GM19324 (cell line): ENCODE data around the gene PHOX2A.

Experiments
- ATAC-seq: cut with Tn5 transposase; IDR thresholded peaks from one replicate; pipeline ENCODE4 v1.9.1; 2021; ENCODE audit warnings: mild to moderate bottlenecking, moderate library complexity; ENCODE audit not compliant: unreplicated experiment, low FRiP score

The PHOX2A gene

DNA sequence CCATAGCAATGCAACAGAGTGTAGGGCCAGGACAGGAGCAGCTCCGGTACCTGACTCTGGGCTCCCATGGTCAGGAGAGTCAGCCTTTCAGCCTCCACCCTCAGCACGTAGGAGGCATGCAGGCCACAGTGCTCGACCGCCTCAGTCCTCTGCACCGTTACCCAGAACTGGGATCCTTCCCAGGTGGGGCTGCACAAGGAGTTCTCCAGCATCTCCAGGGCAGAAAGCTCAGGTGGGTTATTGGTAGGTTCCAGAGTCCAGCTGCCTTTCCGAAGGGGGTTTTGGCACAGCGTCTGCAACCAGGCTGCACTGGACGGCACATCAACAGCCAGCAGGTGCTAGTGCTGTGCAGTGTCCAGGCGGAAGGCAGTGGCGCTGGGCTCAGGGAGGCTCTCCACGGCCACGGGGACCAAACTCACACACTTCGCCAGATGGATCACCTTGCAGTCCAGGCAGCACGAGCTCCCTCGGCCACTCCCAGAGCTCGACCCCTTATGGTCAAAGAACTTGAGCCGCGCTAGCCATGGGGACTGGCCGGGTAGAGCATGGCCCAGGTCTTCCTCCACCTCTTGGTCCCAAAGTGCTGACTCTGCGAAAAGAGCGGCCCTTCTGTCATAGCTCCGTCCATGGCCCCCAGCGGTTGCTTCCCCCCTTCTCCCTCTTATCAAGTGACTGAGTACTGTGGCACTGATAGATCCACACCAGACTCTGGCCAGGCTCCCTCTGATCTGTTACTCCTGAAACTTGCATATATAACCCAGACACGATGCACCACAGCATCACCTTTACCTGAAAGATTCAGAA, 6.9 kb upstream of the PHOX2A start:
- no peak for ATAC-seq

DNA sequence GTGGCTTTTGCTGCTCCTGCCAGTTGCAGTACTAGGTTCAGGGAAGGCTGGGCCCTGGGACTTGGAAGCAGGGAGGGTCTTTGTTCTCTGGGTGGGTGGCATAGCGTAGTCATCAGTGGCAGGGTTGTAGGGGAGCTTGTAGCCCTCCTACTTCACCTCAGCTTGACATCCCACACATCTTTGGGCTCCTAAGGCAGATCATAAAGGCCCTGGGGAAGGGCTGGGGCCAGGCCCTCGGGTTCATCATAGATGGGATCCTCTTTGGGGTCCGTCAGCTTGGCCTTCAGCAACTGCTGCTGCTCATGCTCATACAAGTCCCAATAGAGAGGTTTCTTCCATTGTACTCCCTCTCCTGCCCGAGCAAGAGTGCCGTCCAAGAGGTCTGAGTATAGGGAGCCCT, 6.0 kb upstream of the PHOX2A start:
- ATAC-seq = no peak

DNA sequence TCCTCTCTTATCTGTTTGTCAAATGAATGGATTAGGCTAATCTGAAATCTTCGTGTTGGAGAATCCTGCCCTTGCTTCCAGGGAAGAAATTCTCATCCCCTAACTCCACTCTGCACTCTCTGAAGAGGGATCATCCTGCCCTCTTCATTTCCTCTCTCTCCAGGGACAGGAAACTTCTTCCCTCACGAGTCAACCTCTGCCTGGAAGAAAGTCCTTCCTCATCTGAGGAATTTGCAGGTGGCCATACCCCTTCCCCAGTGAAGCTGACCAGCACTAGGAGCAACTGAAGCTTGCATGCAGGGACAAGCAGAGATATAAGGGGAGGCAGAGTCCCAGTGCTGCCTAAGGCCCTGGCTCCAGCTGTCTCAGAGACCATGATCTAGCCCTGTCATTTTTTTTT, 3.6 kb upstream of the PHOX2A start:
- ATAC-seq = no peak

DNA sequence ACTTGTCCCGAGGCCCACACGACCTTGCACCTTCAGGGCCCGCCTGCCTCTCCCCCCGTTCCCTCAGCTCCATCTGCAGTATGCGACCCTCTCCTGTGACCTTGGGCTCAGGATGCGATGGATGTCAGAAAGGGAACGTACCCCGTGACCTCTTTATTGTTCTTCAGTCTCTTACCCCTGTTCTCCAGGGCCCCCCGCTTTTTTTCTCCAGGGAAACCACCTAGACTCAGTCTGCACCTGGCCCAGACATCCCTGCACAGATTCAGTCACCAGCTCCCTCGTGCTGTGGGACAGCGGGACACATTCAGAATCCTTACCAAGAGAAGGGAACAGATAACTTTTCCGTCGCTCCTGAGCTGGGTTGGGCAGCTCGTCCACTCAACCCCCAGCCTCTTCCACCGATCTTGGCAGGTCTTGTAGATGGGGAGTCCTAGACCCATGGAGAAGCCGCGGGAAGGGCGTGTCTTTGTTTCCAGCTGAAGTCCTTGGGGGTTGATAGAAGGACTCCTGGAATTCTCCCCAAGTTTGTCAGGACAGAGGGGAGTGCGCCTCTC, 1.4 kb upstream of the PHOX2A start:
- no peak for ATAC-seq

DNA sequence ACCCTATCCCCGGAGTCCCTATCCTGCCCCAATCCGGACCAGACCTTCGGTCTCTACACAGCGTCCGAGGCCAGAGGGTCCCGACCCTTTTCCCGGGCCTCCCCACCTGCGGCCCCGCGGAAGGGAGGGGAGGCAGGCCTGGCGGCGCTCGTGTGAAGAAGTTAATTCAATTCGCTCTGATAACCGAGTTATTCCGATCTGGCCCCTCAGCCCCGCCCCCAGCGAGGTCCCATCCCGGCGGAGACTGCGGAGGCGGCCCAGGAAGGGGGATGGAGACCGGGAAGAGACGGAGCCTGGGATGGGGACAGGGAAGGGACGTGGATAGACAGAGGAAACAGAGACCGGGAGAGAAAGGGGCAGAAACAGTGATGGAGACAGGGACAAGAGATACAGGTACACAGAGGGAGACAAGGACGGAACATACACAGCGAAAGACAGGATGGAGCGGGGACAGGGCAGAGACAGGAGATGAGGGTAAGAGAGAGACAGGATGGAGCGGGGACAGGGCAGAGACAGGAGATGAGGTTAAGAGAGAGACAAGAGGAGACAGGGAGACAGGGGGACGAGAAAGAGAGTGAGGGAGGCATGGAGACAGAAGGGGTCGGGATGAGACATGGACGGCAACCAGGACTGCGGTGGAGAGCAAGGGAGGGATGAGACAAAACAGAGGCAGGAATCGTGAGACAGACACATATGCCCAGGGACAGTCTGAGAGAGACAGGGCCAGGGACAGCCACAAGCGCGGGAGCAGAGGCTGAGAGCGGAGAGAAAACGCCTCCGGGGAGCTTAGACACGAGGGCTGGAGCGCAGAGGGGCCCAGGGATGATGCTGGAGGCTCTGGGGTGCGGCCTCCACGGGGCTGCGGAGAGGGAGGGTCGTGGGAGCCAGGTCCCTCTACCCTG, 636 bp upstream of the PHOX2A start:
- no peak for ATAC-seq

DNA sequence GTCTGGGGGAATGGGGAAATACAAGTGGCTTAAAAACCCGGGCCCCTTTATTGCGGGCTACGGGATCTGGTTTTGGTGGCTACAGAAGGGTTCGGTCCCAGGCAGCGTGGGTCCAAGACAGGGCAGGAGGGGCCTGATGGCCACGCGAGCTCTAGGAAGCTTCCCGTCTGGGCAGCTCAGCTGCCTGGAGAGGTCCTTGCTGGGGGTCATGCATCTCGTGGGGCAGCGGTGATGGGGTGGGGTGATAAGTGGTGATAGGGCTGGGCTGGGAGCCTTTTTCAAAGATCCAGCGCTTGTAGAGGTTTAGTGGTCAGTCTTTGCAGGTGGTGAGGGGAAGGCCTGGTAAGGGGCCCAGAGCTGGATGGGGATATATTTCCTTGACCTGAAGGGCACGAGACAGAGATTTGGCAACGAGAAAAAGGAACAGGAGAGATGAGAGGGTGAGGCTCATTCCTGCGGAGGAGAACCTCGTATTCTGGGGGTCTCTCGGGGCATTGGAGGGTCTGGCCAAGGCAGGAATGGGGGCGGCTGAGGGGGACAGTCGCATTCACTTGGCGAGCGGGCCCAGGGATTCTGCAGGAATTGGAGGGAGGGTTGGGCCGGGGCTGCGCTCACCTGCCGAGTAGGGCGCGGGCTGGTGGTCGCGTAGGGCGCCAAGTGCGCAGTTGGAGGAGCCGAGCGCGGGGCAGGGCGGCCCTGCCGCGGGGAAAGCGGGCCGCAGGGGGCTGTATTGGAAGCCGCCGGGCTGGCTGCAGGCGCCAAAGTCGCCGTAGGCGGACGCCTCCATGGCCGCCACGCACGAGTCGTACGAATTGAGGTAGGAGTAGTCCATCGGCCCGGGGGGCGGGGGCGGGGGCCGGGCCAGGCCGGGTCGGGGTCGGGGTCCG, 560 bp downstream of the PHOX2A start:
- no peak for ATAC-seq

DNA sequence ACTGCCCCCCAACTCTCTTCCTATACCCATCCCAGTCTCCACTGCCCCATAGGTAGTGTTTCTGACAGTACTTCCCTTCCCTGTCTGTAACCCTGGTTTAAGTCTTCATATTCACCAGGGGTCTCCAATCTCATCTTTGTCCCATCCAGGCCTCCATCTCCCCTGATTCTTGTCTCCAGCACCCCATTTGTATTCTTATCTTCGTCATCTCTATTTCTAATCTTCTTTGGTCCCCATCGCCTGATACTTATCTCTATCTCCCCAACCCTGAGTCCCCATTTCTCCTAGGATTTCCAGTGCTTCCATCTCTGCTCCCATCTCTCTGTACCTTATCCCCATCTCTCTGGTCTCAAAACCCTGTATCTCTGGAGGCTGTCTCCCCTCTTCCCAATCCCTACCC, 1.8 kb downstream of the PHOX2A start:
- ATAC-seq = no peak

DNA sequence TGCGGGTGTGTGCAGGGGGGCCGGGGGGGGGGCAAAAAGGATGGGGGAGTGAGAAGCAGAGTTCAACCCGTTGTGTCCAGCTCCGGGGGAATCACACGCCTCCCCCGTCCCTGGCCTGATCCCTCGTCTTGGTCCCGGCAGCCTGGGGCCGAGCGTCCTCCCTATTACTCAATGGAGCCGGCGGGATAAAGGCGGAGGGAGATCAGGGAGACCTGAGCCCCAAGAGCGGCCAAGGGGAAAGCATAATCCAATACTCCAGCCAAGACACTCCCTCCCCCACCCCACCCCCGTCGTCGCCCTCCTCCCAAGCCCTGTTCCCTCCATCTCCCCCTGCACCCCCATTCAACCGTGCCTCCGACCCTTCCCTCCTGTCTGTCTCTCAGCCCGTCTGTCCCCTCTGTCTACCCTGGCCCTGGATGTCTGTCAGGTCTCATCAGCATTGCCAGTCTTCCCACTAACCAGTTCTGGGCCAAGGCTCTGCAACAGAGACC, 2.6 kb downstream of the PHOX2A start:
- no peak for ATAC-seq

DNA sequence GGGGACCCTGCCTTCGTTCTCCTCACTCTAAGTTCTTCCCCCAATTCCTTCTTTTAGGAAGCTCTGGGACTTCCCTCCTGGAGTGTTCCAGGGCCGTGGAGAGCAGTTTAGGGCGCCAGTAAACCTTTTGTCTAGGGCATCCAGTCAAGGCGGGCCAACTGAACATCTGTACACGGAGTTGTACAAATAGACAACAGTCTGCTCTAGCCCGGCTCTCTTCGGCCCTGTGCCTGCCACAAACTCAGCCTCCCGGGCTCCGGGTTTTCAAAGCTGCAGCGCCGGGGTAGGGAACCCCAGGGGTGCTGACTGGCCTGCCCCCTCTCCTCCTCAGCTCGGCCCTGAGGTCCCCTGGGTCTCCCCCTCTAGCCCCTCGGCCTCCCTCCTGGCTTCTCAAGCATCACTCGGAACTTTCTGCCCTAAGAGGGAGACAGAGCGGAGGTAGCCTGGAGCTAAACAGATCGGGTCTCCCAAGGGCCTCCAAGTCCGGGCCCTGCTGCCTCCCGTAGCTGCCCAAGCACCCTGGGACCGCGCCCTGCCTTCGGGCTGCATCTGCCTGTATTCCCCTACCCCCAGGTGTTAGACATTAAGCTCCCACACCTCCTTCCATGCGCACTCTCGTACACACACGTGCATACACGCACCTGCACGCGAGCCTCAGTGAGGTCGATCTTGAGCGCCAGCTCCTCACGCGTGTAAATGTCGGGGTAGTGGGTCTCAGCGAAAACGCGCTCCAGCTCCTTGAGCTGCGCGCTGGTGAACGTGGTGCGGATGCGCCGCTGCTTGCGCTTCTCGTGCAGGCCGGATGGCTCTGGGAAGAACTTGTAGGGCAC, 3.3 kb downstream of the PHOX2A start:
- no peak for ATAC-seq

DNA sequence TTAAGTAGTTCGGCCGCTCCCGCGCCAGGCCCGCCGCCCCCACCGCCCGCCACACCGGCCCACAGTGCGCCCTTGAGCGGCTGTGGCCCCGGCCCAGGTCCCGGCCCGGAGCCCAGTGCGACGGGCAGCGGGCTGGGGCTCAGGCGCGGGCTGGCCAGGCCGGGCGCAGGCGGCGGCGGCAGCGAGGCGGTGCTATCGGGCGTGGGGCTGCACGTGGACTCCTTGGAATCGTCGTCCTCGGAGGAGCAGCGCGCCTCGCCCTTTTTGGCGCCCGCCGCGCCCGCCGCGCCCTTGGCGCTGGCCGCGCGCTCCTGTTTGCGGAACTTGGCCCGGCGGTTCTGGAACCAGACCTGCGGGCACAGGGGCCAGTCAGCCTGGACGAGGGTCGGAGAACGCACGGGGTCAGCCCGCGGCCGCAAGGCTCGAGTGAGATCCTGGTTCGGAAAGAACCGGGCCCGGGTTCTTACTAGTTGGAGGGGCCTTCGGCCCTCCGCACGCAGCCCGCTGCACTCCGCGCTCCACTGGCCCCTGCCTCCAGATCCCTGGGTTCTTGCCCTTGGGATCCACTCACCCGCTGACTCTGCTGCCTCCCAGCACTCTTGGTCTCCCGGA, 4.0 kb downstream of the PHOX2A start:
- ATAC-seq = no peak

DNA sequence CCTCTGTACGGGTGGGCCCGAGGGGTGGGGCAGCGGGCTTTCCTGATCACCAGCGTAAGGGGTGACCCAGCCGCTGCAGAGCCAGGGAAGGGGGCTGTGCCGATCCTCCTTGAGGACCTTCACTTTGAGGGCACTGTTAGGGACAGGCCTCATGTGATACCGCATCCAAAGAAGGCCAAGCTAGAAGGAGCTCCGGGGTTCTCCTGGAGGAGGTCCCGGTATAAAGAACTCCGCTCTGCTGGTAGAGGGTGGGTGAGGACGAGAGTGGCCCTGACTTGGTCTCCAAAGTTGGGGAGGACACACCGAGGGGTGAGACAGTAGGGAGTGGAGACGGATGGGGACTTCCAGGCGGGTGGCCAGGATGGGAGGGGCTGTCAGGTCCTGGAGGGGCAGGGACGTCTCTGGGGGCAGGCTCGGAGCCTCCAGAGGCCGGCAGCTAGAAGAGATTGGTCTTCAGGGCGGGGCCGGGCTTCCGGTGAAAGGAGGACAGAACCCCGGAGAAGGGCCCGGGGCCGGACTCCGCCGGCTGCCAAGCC, 4.6 kb downstream of the PHOX2A start:
- ATAC-seq = no peak

DNA sequence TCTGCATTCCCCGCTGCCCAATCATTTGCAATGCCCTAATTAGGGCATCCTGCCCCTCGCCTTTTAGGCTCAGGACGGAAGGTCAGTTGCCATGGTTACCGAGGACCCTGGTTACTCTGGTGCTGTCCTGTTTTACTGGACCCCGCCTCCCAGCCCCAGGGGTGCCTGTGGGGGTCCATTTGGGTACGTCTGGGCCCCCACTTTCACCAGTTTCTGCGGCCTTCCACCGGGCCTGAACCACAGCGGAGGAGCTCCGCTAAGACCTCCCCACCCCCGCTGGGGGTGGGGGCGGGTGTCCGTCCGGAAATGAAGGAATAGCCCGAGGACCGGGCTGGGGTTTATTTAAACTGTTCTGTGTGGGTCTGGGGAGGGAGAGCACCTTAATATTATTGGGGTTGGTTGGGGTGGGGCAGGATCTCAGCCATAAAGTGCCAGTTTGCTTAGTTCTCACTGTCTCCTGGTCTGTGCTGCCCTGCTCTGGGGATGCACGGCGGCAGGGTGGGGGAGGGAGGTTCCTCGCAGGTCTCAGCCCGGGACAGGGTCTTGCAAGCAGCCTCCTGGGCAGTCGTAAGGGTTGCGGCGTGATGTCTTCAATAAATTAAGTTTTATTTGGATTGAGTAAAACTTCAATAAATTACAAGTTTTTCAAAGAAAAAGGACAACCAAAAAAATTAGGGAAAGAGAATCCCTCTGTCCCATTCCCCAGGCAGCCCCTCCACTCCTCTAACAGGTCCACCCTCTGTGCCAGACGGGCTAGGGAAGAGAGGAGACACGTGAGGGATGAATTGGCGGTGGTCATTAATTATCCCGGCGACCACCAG, 5.3 kb downstream of the PHOX2A start:
- ATAC-seq = no peak

DNA sequence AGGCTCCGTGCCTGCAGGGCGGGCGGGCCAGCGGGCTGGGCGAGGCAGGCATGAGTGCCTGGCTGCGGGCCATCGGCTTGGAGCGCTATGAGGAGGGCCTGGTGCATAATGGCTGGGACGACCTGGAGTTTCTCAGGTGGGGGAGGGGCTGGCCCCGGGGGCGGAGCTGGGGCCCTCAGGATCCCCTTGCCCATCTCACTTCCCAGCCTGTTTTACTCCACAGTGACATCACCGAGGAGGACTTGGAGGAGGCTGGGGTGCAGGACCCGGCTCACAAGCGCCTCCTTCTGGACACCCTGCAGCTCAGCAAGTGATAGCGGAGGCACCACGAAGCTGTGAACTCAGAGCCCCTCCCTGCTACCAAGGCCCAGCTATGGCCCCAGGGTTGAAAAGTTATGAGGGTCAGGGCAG, 5.9 kb downstream of the PHOX2A start:
- ATAC-seq = no peak

DNA sequence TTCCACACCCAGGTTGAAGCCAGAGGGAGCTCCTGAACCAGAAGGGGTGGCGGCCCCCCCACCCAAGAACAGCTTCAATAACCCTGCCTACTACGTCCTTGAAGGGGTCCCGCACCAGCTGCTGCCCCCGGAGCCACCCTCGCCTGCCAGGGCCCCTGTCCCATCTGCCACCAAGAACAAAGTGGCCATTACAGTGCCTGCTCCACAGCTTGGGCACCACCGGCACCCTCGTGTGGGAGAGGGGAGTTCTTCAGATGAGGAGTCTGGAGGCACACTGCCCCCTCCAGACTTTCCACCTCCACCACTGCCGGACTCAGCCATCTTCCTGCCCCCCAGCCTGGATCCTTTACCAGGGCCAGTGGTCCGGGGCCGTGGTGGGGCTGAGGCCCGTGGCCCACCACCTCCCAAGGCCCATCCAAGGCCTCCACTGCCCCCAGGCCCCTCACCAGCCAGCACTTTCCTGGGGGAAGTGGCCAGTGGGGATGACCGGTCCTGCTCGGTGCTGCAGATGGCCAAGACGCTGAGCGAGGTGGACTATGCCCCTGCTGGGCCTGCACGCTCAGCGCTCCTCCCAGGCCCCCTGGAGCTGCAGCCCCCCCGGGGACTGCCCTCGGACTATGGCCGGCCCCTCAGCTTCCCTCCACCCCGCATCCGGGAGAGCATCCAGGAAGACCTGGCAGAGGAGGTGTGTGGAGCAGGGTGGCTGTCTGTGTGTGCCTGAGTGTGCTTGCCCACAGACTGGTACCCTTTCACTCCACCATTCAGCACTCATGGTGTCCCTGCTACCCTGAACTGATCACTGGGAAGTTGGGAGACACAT, 6.7 kb downstream of the PHOX2A start:
- ATAC-seq = no peak

DNA sequence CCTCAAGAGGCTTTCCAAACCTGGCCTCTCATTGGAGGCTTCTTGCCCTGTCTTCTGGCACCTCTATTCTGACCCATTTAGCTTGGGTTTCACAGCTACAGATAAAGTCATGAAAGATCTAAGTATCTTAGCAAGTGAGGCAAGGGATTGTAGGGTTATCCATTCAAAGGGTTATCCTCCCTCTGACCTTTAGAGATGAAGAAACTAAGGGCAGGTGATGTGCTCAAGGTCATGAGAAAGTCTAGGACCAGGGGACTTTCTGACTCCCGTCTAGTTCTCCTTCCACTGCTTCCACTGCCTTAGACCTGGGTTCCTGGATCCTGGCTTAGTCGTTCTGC, 7.2 kb downstream of the PHOX2A start:
- no peak for ATAC-seq

DNA sequence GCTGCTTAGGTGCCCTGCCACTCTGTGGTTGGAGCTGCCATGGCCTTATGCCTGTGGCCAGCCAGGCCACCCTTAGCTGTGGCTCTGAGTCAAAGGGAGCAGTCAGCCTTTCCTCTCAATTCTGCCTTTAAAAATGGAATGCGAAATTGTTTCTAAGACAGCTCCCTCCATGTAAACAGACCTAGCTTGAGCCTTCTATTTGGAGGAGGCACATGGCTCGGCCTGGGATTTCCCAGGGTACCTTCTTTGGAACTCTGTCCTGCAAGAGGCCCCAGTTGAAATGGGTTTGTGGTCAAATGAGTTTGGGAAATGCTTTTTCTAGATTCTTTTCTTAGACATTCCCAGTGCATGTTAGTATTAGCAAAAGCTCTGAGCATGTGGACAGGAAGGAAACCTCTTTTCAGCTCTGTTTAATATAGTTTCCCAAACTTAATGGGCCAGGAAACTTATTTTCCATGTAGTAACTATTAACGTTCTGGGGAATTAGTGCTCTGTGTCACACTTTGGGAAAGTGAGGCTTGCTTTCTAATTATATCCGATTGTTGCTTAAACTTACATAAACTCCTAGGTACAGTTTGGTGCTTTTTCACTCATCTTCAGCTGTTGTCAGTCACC, 7.8 kb downstream of the PHOX2A start:
- ATAC-seq = no peak
